SU-DHL-6 (cell line): ENCODE results near the gene NEFH.
"Not testable (repeated sequence)": the region's sequence is repeated elsewhere in the genome, so short reads cannot be mapped to it uniquely, and the experiment has no call there.

Source experiments
- H2AFZ ChIP-seq: fragments of 200-600 bp; sonication (generic); 2 replicates; pipeline ENCODE4 v1.6.1; 2014; ENCODE audit warnings: low read depth, mild to moderate bottlenecking, moderate library complexity, mixed read lengths, antibody characterized with exemption, low read length; ENCODE audit not compliant: severe bottlenecking
- H3F3A ChIP-seq: fragments of 200-600 bp; shearing (Covaris generic); 2 replicates; pipeline ENCODE4 v1.6.0; 2016; ENCODE audit warnings: antibody characterized with exemption, mild to moderate bottlenecking; ENCODE audit not compliant: insufficient read depth
- H3K27ac ChIP-seq: fragments of 200-600 bp; sonication (generic); 2 replicates; pipeline ENCODE4 v1.5.1; 2016; ENCODE audit warnings: low read depth, mild to moderate bottlenecking, low read length, moderate library complexity, mixed read lengths
- H3K27me3 ChIP-seq: fragments of 200-600 bp; sonication (generic), shearing (Covaris generic); 2 replicates; pipeline ENCODE4 v1.6.0; 2014; ENCODE audit warnings: mild to moderate bottlenecking, low read length
- H3K36me3 ChIP-seq: fragments of 200-600 bp; sonication (generic); 2 replicates; pipeline ENCODE4 v1.6.1; 2014; ENCODE audit warnings: mild to moderate bottlenecking, low read length, mixed read lengths
- H3K4me2 ChIP-seq: fragments of 300-600, 200-600 bp; shearing (Covaris generic), sonication (generic); 2 replicates; pipeline ENCODE4 v1.6.0; 2014; ENCODE audit warnings: low read length, low read depth, mild to moderate bottlenecking; ENCODE audit not compliant: poor library complexity, severe bottlenecking
- H3K4me3 ChIP-seq: fragments of 200-600 bp; sonication (generic); 2 replicates; pipeline ENCODE4 v1.5.1; 2014; ENCODE audit warnings: antibody characterized with exemption, low read length, mild to moderate bottlenecking, mixed read lengths; ENCODE audit not compliant: insufficient read depth, poor library complexity, severe bottlenecking
- H3K79me2 ChIP-seq: fragments of 200-600 bp; sonication (generic); 2 replicates; pipeline ENCODE4 v1.6.1; 2014; ENCODE audit warnings: mild to moderate bottlenecking, low read length, moderate library complexity; ENCODE audit not compliant: insufficient read depth
- H3K9ac ChIP-seq: fragments of 200-600 bp; sonication (generic); 2 replicates; pipeline ENCODE4 v1.7.0; 2014; ENCODE audit warnings: mild to moderate bottlenecking, low read length
- H3K9me2 ChIP-seq: fragments of 200-600 bp; sonication (generic); replicated peaks from 2 replicates; pipeline ENCODE4 v1.6.1; 2014; ENCODE audit warnings: low read length; ENCODE audit not compliant: insufficient read depth
- H3K9me3 ChIP-seq: fragments of 200-600 bp; sonication (generic); 2 replicates; pipeline ENCODE4 v1.6.1; 2014; ENCODE audit warnings: low read length, mixed read lengths; ENCODE audit not compliant: insufficient read depth
- H4K20me1 ChIP-seq: fragments of 200-600 bp; sonication (generic); 2 replicates; pipeline ENCODE4 v1.6.1; 2014; ENCODE audit warnings: low read depth, mild to moderate bottlenecking, antibody characterized with exemption, low read length, moderate library complexity, mixed read lengths
- EZH2phosphoT487 ChIP-seq: fragments of 200-600 bp; sonication (generic), shearing (Covaris generic); conservative IDR thresholded peaks from 2 replicates; pipeline ENCODE4 v1.6.1; 2018; ENCODE audit warnings: mild to moderate bottlenecking, antibody characterized with exemption, low read length, moderate library complexity, mixed read lengths
- TF ChIP-seq, protein P1 (sequence below): fragments of 200-600 bp; sonication (generic); IDR thresholded peaks from one replicate; pipeline ENCODE4 v1.5.1; 2017; ENCODE audit warnings: antibody characterized with exemption, mild to moderate bottlenecking, low read length, moderate library complexity; ENCODE audit not compliant: insufficient read depth, poor library complexity, severe bottlenecking

Gene NEFH

DNA sequence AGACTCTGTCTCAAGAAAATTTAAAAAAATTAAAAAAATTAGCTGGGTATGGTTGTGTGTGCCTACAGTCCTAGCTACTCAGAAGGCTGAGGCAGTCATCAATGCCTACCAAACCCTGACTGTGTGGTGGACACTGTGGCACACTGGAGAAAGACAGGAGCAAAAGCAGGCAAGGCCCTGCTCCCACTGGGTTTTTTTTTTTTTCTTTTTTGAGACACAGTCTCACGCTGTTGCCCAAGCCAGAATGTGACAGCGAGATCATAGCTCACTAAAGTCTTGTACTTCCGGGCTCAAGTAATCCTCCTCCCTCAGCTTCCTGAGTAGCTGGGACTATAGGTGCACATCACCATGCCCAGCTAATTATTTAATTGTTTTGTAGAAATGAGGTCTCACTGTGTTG is 4.6 kb downstream of the NEFH start:
- H3K27ac ChIP-seq, result no peak overlapping the region
- no peak for TF ChIP-seq EZH2phosphoT487
- TF ChIP-seq, protein P1, sequence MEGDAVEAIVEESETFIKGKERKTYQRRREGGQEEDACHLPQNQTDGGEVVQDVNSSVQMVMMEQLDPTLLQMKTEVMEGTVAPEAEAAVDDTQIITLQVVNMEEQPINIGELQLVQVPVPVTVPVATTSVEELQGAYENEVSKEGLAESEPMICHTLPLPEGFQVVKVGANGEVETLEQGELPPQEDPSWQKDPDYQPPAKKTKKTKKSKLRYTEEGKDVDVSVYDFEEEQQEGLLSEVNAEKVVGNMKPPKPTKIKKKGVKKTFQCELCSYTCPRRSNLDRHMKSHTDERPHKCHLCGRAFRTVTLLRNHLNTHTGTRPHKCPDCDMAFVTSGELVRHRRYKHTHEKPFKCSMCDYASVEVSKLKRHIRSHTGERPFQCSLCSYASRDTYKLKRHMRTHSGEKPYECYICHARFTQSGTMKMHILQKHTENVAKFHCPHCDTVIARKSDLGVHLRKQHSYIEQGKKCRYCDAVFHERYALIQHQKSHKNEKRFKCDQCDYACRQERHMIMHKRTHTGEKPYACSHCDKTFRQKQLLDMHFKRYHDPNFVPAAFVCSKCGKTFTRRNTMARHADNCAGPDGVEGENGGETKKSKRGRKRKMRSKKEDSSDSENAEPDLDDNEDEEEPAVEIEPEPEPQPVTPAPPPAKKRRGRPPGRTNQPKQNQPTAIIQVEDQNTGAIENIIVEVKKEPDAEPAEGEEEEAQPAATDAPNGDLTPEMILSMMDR, result no peak
- H3K9me2 ChIP-seq, result no peaks in the 10 kb centered on the region
- H3K4me3 ChIP-seq, result no peak overlapping the region
- no peaks in the 10 kb centered on the region for H3K27me3 ChIP-seq
- H3K9me3 ChIP-seq, result no peaks in the 10 kb centered on the region
- no peak overlapping the region for H3K9ac ChIP-seq
- H3K4me2 ChIP-seq, result no peak overlapping the region
- no peaks in the 10 kb centered on the region for H3F3A ChIP-seq
- no peaks in the 10 kb centered on the region for H4K20me1 ChIP-seq
- H2AFZ ChIP-seq, result no peak overlapping the region
- H3K36me3 ChIP-seq, result no peaks in the 10 kb centered on the region
- no peaks in the 10 kb centered on the region for H3K79me2 ChIP-seq

DNA sequence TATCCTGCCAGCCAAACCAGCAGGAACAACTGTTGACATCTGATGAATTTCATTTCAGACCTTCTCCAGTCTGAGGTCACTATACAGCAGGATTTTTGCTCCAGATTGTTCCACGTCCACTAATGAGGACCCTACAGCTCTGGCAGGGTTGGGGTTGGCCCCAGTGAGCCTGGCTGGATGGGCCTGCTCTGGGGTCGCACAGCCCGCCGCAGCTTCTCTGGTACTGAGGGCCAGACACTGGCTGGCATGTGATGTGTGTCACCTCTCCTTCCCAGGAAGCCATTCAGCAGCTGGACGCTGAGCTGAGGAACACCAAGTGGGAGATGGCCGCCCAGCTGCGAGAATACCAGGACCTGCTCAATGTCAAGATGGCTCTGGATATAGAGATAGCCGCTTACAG is 5.4 kb downstream of the NEFH start:
- no peaks in the 10 kb centered on the region for H4K20me1 ChIP-seq
- H3K27ac ChIP-seq, result no peak overlapping the region
- no peaks in the 10 kb centered on the region for H3K79me2 ChIP-seq
- no peaks in the 10 kb centered on the region for H3K9me3 ChIP-seq
- H3K9ac ChIP-seq, result no peak overlapping the region
- TF ChIP-seq, protein P1, result no peak
- no peak for TF ChIP-seq EZH2phosphoT487
- no peak overlapping the region for H3K4me3 ChIP-seq
- H2AFZ ChIP-seq, result no peak overlapping the region
- no peaks in the 10 kb centered on the region for H3K9me2 ChIP-seq
- no peaks in the 10 kb centered on the region for H3K27me3 ChIP-seq
- no peaks in the 10 kb centered on the region for H3F3A ChIP-seq
- H3K4me2 ChIP-seq, result no peak overlapping the region
- H3K36me3 ChIP-seq, result no peaks in the 10 kb centered on the region

DNA sequence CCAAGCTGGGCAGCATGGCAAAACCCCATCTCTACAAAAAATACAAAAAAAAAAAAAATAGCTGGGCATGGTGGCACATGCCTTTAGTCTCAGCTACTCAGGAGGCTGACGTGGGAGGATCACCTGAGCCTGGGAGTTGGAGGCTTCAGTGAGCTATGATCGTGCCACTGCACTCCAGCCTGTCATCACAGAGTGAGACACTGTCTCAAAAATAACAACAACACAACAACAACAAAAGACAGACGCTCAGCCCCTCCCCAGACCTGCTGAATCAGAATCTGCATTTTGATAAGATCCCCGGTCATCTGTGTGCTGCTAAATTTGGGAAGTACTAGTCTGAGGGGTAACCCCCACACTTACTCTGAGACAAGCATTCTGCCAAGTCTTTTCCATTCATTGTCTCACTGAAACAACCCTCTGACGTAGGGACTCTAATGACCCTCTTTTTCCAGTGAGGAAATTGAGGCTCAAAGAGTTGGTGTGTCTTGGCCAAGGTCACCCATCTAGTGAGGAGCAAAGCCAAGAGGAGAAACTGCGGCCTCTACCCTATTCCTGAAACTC is 7.5 kb downstream of the NEFH start:
- H3F3A ChIP-seq, result no peaks in the 10 kb centered on the region
- no peaks in the 10 kb centered on the region for H3K36me3 ChIP-seq
- no peaks in the 10 kb centered on the region for H3K9me3 ChIP-seq
- no peaks in the 10 kb centered on the region for H3K9me2 ChIP-seq
- no peaks in the 10 kb centered on the region for H4K20me1 ChIP-seq
- H3K27me3 ChIP-seq, result no peaks in the 10 kb centered on the region
- no peak overlapping the region for H3K9ac ChIP-seq
- no peaks in the 10 kb centered on the region for H3K79me2 ChIP-seq
- no peak overlapping the region for H3K4me2 ChIP-seq
- H3K4me3 ChIP-seq, result no peak overlapping the region
- H3K27ac ChIP-seq, result no peak overlapping the region
- TF ChIP-seq EZH2phosphoT487, result no peak
- TF ChIP-seq, protein P1, result no peak
- H2AFZ ChIP-seq, result no peak overlapping the region

DNA sequence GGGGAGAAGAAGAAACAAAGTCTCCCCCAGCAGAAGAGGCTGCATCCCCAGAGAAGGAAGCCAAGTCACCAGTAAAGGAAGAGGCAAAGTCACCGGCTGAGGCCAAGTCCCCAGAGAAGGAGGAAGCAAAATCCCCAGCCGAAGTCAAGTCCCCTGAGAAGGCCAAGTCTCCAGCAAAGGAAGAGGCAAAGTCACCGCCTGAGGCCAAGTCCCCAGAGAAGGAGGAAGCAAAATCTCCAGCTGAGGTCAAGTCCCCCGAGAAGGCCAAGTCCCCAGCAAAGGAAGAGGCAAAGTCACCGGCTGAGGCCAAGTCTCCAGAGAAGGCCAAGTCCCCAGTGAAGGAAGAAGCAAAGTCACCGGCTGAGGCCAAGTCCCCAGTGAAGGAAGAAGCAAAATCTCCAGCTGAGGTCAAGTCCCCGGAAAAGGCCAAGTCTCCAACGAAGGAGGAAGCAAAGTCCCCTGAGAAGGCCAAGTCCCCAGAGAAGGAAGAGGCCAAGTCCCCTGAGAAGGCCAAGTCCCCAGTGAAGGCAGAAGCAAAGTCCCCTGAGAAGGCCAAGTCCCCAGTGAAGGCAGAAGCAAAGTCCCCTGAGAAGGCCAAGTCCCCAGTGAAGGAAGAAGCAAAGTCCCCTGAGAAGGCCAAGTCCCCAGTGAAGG is 9.2 kb downstream of the NEFH start:
- H2AFZ ChIP-seq, H3F3A ChIP-seq, H3K27me3 ChIP-seq, H3K9me2 ChIP-seq, H3K4me2 ChIP-seq, H3K9ac ChIP-seq, H3K36me3 ChIP-seq, H3K79me2 ChIP-seq, H3K9me3 ChIP-seq, H4K20me1 ChIP-seq, H3K4me3 ChIP-seq, H3K27ac ChIP-seq: not testable (repeated sequence)
